K562 (cell line): ENCODE results near the gene GATAD2B. TPM values are rescaled to one million over a fixed set of nuclear protein-coding genes. Genes with fewer than 3 reads are reported as not detected.

ENCODE experiments used
- ATF1 ChIP-seq, 2 experiments: fragments of 450-650 bp in 1 of 2; IDR thresholded peaks; 2 replicates each; pipeline ENCODE4 v1.6.1; 2016; ENCODE audit warnings: missing compliant biosample characterization in 1 of 2, missing genetic modification characterization in 1 of 2
- BRCA1 ChIP-seq, 2 experiments: fragments of 450-650 bp in 1 of 2; sonication (generic) in 1 of 2; formaldehyde crosslinking in 1 of 2; IDR thresholded peaks; 2 replicates each; pipeline versions ENCODE4 v1.5.0 to v1.6.1; 2017 to 2020; ENCODE audit warnings: mild to moderate bottlenecking in 1 of 2, missing genetic modification reagents in 1 of 2
- CBX2 ChIP-seq: fragments of 200-600 bp; sonication (generic); IDR thresholded peaks from one replicate; pipeline ENCODE4 v1.6.1; 2012; ENCODE audit warnings: mild to moderate bottlenecking, low read length, inconsistent platforms; ENCODE audit not compliant: insufficient read depth, poor library complexity, severe bottlenecking
- CEBPZ ChIP-seq: fragments of 150-350 bp; IDR thresholded peaks from 2 replicates; pipeline ENCODE4 v1.6.1; 2014; ENCODE audit warnings: low read depth, mild to moderate bottlenecking, low read length, borderline replicate concordance
- CREB3 ChIP-seq: fragments of 450-650 bp; conservative IDR thresholded peaks from 2 replicates; pipeline ENCODE4 v1.6.1; 2016; ENCODE audit warnings: missing genetic modification characterization, low read depth, mild to moderate bottlenecking, missing compliant biosample characterization, moderate library complexity
- FOXJ2 ChIP-seq: fragments of 200-800 bp; sonication (Bioruptor generic); IDR thresholded peaks from 2 replicates; pipeline ENCODE4 v1.6.1; 2016; ENCODE audit warnings: missing genetic modification characterization, missing compliant biosample characterization
- KDM4B ChIP-seq, 2 experiments: fragments of 450-650 bp in 1 of 2; sonication (generic) in 1 of 2; IDR thresholded peaks; 2 replicates each; pipeline ENCODE4 v1.6.1; 2016 to 2017; ENCODE audit warnings: borderline replicate concordance in 2 of 2, antibody characterized with exemption in 1 of 2, low read depth in 1 of 2, mild to moderate bottlenecking in 1 of 2
- NCOA6 ChIP-seq: fragments of 450-650 bp; IDR thresholded peaks from 2 replicates; pipeline ENCODE4 v1.6.1; 2017; ENCODE audit warnings: mild to moderate bottlenecking
- POLR2H ChIP-seq: IDR thresholded peaks from 2 replicates; pipeline ENCODE4 v1.6.1; 2016; ENCODE audit warnings: missing genetic modification characterization, low read depth, mild to moderate bottlenecking, control low read depth, missing compliant biosample characterization, moderate library complexity
- PYGO2 ChIP-seq: fragments of 450-650 bp; IDR thresholded peaks from 2 replicates; pipeline ENCODE4 v1.6.1; 2016; ENCODE audit warnings: mild to moderate bottlenecking, missing genetic modification characterization, moderate library complexity, missing compliant biosample characterization
- ZBTB49 ChIP-seq: sonication (generic); formaldehyde crosslinking; IDR thresholded peaks from 2 replicates; pipeline ENCODE4 v1.8.0; 2022; ENCODE audit warnings: missing genetic modification reagents, mild to moderate bottlenecking, borderline replicate concordance
- ZHX1 ChIP-seq: fragments of 150-350 bp; conservative IDR thresholded peaks from 2 replicates; pipeline ENCODE4 v1.6.1; 2014; ENCODE audit warnings: low read length
- ZNF133 ChIP-seq: fragments of 250-450 bp; sonication (Bioruptor Pico); IDR thresholded peaks from 2 replicates; pipeline ENCODE4 v1.4.0; 2020; ENCODE audit warnings: mild to moderate bottlenecking
- ZNF41 ChIP-seq: fragments of 250-450 bp; sonication (Bioruptor Pico); conservative IDR thresholded peaks from 2 replicates; pipeline ENCODE4 v1.4.0; 2020; ENCODE audit warnings: mild to moderate bottlenecking
- polyA plus RNA-seq, 8 experiments: library from polyadenylated mRNA; depleted of rRNA in 4 of 8; stranded (reverse) in 5 of 8; unstranded in 3 of 8; fragments of >200 nt; fragmentation: Nextera tagmentation in 2 of 8; fragmentation: Illumina TruSeq in 1 of 8; extraction: Ambion mirVana in 2 of 8; extraction: Trizol in 1 of 8; gene quantifications; 2 replicates each; pipeline versions ENCODE4 v1.2.1 to v1.2.3, GENCODE V29; 2011 to 2014; ENCODE audit warnings: inconsistent platforms in 1 of 8, missing spikeins in 1 of 8
- total RNA-seq, 7 experiments: library from RNA; depleted of rRNA in 6 of 7; stranded (reverse); fragments of >200 nt in 6 of 7; fragmentation: Illumina TruSeq in 2 of 7; extraction: Trizol in 2 of 7; gene quantifications; 2 replicates each; pipeline versions ENCODE4 v1.2.1 to v1.2.3, GENCODE V29; 2011 to 2021; ENCODE audit warnings: low replicate concordance in 1 of 7

The GATAD2B gene
- total and polyA plus RNA-seq, 9 of the 15 experiments (the other 6 are each of a cell fraction or from before 2014, with no cell fraction given): 1.5 to 40.2 (median 4.9) TPM

GRCh38 chr1:153958111-153958960, 35.6 kb upstream of the GATAD2B start, which contains the start of gene CRTC2 (continued):
- no peak for TF ChIP-seq ZHX1
- TF ChIP-seq FOXJ2 (tag): peak; percentile 93
- TF ChIP-seq ATF1 (CRISPR knock-in tag; IDR thresholded peaks at IDR 0.05): no peak
- peak; percentile 77 for TF ChIP-seq ATF1 (tag; IDR thresholded peaks at IDR 0.05)
- TF ChIP-seq NCOA6: no peak
- 0 out of 2 replicates have a peak, but pooled peaks have one; percentile 56 for TF ChIP-seq ZBTB49 (CRISPR knock-in tag)
- TF ChIP-seq KDM4B (IDR thresholded peaks at IDR 0.05; ENCODE audit: borderline replicate concordance in 2 of 2, low read depth in 1 of 2): peak in 1 of 2 experiments; percentile 78; a peak in 1 of 4 replicates
- no peak for TF ChIP-seq CEBPZ
- no peak for TF ChIP-seq PYGO2
- TF ChIP-seq ZNF41 (CRISPR knock-in tag): no peak; the same call in 1 of the 2 replicates
- no peak for TF ChIP-seq ZNF133
- no peak for TF ChIP-seq CBX2
- TF ChIP-seq BRCA1 (IDR thresholded peaks at IDR 0.05): no peak
- TF ChIP-seq BRCA1 (CRISPR knock-in tag; IDR thresholded peaks at IDR 0.05): no peak
- peak; percentile 84; the same call in 1 of the 2 replicates for TF ChIP-seq CREB3 (tag)
- peak; percentile 68 for TF ChIP-seq POLR2H
